Breast epithelium (tissue), 4 donors: ENCODE measurements around the gene URM1. TPM values are rescaled to one million over a fixed set of nuclear protein-coding genes. Genes with fewer than 3 reads are reported as not detected.

Experiments
- DNase-seq, 2 donors: peaks; one replicate each; pipeline ENCODE4 v3.0.0-alpha.2; 2019; ENCODE audit warnings: low spot score in 2 of 2
- H3K27ac ChIP-seq, 2 donors: fragments of 200-600 bp; sonication (generic) in 1 of 2; one replicate each; pipeline ENCODE4 v1.5.1; 2016 to 2019; ENCODE audit warnings: mild to moderate bottlenecking in 1 of 2
- H3K27me3 ChIP-seq, 2 donors: fragments of 200-600 bp; sonication (generic) in 1 of 2; one replicate each; pipeline versions ENCODE4 v1.5.1 to v1.6.0; 2017 to 2019; ENCODE audit warnings: control low read depth in 1 of 2, mild to moderate bottlenecking in 1 of 2
- H3K36me3 ChIP-seq: fragments of 200-600 bp; one replicate; pipeline ENCODE4 v1.5.1; 2019
- H3K4me1 ChIP-seq, 2 donors: fragments of 200-600 bp; sonication (generic); one replicate each; pipeline ENCODE4 v1.5.1; 2016 to 2019; ENCODE audit warnings: control low read depth in 1 of 2
- H3K4me3 ChIP-seq, 3 donors: fragments of 200-600 bp; sonication (generic); 1 replicate in 2 of 3; 2 replicates in 1 of 3; pipeline ENCODE4 v1.5.1; 2016 to 2019; ENCODE audit warnings: mild to moderate bottlenecking in 3 of 3, moderate library complexity in 2 of 3
- H3K9me3 ChIP-seq, 2 donors: fragments of 200-600 bp; sonication (generic) in 1 of 2; one replicate each; pipeline ENCODE4 v1.5.1; 2016 to 2019; ENCODE audit warnings: control low read depth in 1 of 2
- CTCF ChIP-seq, 3 donors: fragments of 450-650 bp; IDR thresholded peaks; one replicate each; pipeline ENCODE4 v1.5.1; 2016 to 2017; ENCODE audit warnings: antibody characterized with exemption in 3 of 3, mild to moderate bottlenecking in 3 of 3, moderate library complexity in 3 of 3
- POLR2A ChIP-seq: fragments of 450-650 bp; IDR thresholded peaks from one replicate; pipeline ENCODE4 v1.6.1; 2016; ENCODE audit warnings: antibody characterized with exemption, mild to moderate bottlenecking, moderate library complexity
- POLR2AphosphoS5 ChIP-seq, 3 donors: sonication (generic); formaldehyde crosslinking; IDR thresholded peaks; one replicate each; pipeline ENCODE4 v1.6.1; 2017; ENCODE audit warnings: antibody characterized with exemption in 3 of 3
- intact Hi-C: fragments of 100-400 bp; cut with DNase I; formaldehyde crosslinking; loops from one replicate; pipeline ENCODE4 v1.15.1; 2023; ENCODE audit warnings: low total_unique reads
- total RNA-seq, 3 donors: library from RNA; depleted of rRNA; stranded (reverse); fragments of >200 nt; gene quantifications; one replicate each; pipeline ENCODE4 v1.1.0, GENCODE V29; 2016

The URM1 gene
- total RNA-seq, 3 donors from 2014 or later, result 21.3 to 24.1 (median 23.8) TPM

- TF ChIP-seq POLR2AphosphoS5 (IDR thresholded peaks at IDR 0.05) (no peak), POLR2A (no peak), CTCF (IDR thresholded peaks at IDR 0.05) (no peak)
- Histone ChIP-seq H3K36me3 (no peaks in the 10 kb centered on the region), H3K4me1 (no peaks in the 10 kb centered on the region), H3K9me3 (no peaks in the 10 kb centered on the region), H3K27me3 (no peaks in the 10 kb centered on the region), H3K27ac (no peak overlapping the region), H3K4me3 (no peak overlapping the region)
- intact Hi-C loops, result no loop called here
- no peak for DNase-seq
Observed at GRCh38 chr9:128408963-128409431, 37.8 kb downstream of the URM1 start.

GRCh38 chr9:128409450-128409849, 38.3 kb downstream of the URM1 start:
- no peaks in the 10 kb centered on the region for H3K36me3 ChIP-seq
- no peak overlapping the region for H3K4me3 ChIP-seq
- no peaks in the 10 kb centered on the region for H3K4me1 ChIP-seq
- no peak for DNase-seq
- intact Hi-C loops, result no loop called here
- no peak for TF ChIP-seq POLR2AphosphoS5 (IDR thresholded peaks at IDR 0.05)
- no peak for TF ChIP-seq CTCF (IDR thresholded peaks at IDR 0.05)
- no peaks in the 10 kb centered on the region for H3K9me3 ChIP-seq
- no peaks in the 10 kb centered on the region for H3K27me3 ChIP-seq
- H3K27ac ChIP-seq, result no peak overlapping the region

GRCh38 chr9:128409978-128410377, 38.8 kb downstream of the URM1 start:
- intact Hi-C loops, result no loop called here
- TF ChIP-seq POLR2AphosphoS5 (IDR thresholded peaks at IDR 0.05) (no peak), POLR2A (no peak), CTCF (IDR thresholded peaks at IDR 0.05) (no peak)

GRCh38 chr9:128411364-128412119, 40.4 kb downstream of the URM1 start:
- intact Hi-C loops, result no loop called here

More at GRCh38 chr9:128409978-128410377, 38.8 kb downstream of the URM1 start:
- Histone ChIP-seq H3K27ac (no peak overlapping the region), H3K4me1 (no peaks in the 10 kb centered on the region), H3K4me3 (no peak overlapping the region), H3K36me3 (no peaks in the 10 kb centered on the region), H3K27me3 (no peaks in the 10 kb centered on the region), H3K9me3 (no peaks in the 10 kb centered on the region)
- DNase-seq, result no peak

More at GRCh38 chr9:128411364-128412119, 40.4 kb downstream of the URM1 start:
- no peak overlapping the region for H3K27ac ChIP-seq
- no peak overlapping the region for H3K4me3 ChIP-seq
- TF ChIP-seq CTCF (IDR thresholded peaks at IDR 0.05) (no peak), POLR2AphosphoS5 (IDR thresholded peaks at IDR 0.05) (no peak), POLR2A (no peak)
- no peak for DNase-seq
- H3K27me3 ChIP-seq, result no peaks in the 10 kb centered on the region
- H3K4me1 ChIP-seq, result no peaks in the 10 kb centered on the region
- no peaks in the 10 kb centered on the region for H3K9me3 ChIP-seq
- H3K36me3 ChIP-seq, result no peaks in the 10 kb centered on the region
